Sigmoid colon (tissue), 4 donors: ENCODE data around the gene KCNQ1OT1.

Source experiments
- EP300 ChIP-seq, 4 donors: sonication (generic); formaldehyde crosslinking; IDR thresholded peaks; one replicate each; pipeline ENCODE4 v1.6.1; 2017; ENCODE audit warnings: antibody characterized with exemption in 4 of 4
- POLR2AphosphoS5 ChIP-seq, 4 donors: sonication (generic); formaldehyde crosslinking; IDR thresholded peaks; one replicate each; pipeline ENCODE4 v1.6.1; 2017; ENCODE audit warnings: antibody characterized with exemption in 4 of 4
- TF ChIP-seq, protein P1 (sequence below), 4 experiments: fragments of 450-650 bp in 3 of 4; fragments of 200-600 bp in 1 of 4; IDR thresholded peaks; one replicate each; pipeline ENCODE4 v1.5.1; 2016 to 2019; ENCODE audit warnings: antibody characterized with exemption in 4 of 4, mild to moderate bottlenecking in 3 of 4, moderate library complexity in 2 of 4

DNA sequence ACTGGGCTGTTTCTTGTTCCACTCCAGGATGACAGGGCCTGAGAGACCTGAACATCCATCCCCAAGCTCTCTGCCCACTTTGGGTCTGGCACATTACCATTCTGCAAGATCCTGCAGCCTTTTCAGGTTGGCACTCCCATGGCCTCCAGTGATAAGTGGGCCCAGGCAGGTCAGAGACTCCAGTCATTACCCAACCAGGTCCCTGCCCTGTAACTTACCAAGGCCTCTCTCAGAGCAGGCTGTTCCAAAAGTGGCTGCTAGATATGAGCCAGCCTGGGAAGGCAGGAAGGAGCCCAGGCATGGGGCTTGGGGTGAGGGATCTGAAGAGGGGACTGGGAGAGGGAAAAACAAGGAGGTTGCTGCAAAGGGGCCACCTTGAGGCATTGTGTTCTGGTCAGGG is 35.9 kb downstream of the KCNQ1OT1 start:
- TF ChIP-seq, protein P1, sequence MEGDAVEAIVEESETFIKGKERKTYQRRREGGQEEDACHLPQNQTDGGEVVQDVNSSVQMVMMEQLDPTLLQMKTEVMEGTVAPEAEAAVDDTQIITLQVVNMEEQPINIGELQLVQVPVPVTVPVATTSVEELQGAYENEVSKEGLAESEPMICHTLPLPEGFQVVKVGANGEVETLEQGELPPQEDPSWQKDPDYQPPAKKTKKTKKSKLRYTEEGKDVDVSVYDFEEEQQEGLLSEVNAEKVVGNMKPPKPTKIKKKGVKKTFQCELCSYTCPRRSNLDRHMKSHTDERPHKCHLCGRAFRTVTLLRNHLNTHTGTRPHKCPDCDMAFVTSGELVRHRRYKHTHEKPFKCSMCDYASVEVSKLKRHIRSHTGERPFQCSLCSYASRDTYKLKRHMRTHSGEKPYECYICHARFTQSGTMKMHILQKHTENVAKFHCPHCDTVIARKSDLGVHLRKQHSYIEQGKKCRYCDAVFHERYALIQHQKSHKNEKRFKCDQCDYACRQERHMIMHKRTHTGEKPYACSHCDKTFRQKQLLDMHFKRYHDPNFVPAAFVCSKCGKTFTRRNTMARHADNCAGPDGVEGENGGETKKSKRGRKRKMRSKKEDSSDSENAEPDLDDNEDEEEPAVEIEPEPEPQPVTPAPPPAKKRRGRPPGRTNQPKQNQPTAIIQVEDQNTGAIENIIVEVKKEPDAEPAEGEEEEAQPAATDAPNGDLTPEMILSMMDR (IDR thresholded peaks at IDR 0.05): no peak
- TF ChIP-seq EP300 (IDR thresholded peaks at IDR 0.05): no peak
- no peak for TF ChIP-seq POLR2AphosphoS5 (IDR thresholded peaks at IDR 0.05)
